NCI-H2196 (cell line): ENCODE measurements around the gene GLI1.
A peak's percentile ranks its signal among the peaks of the same experiment; 100 is the strongest.

Experiments
- DNase-seq: peaks from one replicate; lab custom pipeline; 2025; ENCODE audit not compliant: unreplicated experiment; lab: John Stamatoyannopoulos, UW

Gene GLI1

DNA sequence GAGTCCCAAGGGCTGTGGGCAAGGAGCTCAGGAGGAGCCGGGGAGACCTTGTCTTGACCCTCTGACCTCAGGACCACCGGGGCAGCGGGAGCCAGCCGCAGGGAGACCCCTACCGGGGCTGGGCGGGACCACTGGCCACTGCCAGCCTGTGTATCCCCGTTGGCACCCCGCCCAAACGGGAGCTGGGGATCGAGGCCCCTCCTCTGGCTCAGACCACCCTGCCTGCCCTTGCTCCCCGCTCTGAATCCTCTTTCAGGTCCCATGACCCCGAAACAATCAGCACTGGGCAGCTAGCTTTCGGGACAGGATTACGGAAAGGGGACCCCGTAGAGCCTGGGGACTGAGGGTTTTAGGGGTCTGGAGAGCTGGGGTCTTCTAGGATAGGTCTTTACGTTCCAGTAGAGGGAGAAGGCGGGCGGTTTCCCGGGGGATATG, 1.3 kb downstream of the GLI1 start:
- no peak for DNase-seq

- DNase-seq, result no peak
These were observed 1.8 kb downstream of the GLI1 start for GRCh38 chr12:57461276-57461916.

DNA sequence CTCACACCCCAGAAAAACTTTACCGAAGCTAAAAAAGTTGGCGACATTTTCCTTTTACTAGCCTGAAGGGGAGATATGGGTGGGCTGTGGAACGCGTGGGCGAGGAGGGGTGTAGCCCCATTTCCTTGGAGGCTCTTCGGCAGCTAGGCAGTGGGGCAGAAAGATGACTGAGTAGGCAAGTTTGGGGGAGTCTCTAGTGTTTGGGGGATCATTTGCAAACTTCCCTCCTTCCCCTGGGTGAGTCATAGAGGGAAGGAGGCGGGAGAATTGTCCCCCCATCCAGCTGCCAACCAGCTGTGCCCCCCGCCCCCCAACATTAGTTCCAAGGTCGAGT, 2.3 kb downstream of the GLI1 start:
- no peak for DNase-seq

DNA sequence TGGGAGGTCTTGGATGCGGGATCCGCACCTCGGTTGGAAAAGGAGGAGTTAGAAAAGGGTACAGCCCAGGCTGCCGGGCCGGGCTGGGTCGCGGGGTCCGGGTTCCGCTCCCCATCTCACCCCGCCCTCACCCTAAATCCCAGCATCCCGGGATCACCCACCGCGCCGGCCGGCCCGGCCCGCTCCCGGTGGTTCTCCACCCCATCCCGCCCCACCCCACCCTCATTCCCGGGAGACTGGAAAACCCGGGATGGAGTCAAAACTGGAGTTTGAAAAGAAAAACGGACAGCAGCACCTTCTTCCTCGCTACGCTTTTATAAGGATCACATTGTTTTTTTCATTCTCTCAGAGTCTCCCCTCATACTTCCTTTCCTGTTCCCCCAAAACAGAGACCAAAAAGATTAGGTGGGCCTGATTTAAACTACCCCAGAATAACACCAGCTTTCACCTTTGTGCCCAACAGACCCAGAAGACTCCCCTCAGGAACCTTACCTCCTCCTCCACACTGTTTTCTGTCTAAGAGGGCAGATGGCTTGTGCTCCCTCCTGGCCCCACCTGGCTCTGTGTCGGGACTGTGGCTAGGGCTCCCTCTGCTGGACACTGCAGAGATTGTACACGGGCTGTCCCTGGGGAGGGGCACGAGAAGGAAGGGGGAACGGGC, 2.8 kb downstream of the GLI1 start:
- peak; percentile 90 for DNase-seq

GRCh38 chr12:57462912-57463253, 3.3 kb downstream of the GLI1 start:
- no peak for DNase-seq

DNA sequence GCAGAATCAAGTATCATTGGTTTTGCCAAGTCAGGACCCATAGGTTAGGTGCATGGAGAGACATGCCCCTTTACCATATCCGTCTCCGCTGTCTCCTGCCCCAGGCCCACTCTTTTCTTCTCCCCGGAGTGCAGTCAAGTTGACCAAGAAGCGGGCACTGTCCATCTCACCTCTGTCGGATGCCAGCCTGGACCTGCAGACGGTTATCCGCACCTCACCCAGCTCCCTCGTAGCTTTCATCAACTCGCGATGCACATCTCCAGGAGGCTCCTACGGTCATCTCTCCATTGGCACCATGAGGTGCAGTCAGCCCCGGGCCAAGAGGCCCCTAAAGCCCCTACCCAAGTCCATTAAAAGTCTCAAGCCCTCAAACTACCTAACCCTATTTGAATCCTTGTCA, 5.0 kb downstream of the GLI1 start:
- no peak for DNase-seq

DNA sequence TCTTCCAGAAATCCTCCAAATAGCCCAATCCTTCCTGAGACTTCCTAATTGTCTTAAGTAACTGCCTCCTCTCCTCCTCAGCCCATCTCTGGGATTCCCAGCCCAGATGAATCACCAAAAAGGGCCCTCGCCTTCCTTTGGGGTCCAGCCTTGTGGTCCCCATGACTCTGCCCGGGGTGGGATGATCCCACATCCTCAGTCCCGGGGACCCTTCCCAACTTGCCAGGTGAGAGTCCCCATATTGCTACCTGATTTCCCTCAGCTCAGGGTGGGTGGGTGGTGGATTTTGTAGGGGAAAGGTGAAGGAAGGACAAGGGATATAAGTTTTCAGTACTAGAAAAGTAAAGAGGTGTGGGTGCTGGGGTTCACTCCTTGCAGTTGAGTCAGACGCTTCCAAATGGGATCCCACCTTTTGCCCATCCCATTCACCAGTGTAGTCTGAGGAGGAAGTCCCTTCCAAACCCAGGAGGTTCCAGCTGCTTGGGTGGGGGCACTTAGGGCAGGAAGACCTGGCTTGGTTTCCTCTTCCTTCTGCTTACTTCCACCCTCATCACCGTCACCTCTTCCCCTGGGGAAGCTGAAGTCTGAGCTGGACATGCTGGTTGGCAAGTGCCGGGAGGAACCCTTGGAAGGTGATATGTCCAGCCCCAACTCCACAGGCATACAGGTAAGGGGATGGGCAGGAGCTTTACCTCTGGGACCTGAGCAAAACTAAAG, 5.6 kb downstream of the GLI1 start:
- DNase-seq, result no peak

DNA sequence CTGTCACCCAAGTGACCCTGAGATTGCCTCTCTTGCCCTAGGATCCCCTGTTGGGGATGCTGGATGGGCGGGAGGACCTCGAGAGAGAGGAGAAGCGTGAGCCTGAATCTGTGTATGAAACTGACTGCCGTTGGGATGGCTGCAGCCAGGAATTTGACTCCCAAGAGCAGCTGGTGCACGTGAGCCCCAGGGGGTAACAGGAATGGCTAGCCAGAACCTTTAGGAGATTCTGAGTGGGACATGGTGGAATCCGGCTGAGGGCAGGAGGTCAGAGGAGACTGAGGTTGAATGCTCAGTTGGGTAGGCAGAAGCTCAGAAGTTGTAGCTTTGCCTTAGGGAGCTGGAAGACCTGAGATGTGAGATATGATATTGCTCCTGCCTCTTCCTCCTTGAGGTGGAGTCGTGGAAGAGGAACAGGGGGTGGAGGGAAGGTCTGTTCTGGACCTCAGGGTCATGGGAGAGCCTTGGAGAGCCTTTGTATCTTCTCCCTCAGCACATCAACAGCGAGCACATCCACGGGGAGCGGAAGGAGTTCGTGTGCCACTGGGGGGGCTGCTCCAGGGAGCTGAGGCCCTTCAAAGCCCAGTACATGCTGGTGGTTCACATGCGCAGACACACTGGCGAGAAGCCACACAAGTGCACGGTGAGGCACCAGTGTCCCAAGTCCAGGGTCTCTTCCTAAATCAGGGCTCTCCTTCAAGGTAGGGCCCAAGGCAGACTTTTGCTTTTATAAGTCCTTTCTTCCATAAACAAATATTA, 6.3 kb downstream of the GLI1 start:
- no peak for DNase-seq

DNA sequence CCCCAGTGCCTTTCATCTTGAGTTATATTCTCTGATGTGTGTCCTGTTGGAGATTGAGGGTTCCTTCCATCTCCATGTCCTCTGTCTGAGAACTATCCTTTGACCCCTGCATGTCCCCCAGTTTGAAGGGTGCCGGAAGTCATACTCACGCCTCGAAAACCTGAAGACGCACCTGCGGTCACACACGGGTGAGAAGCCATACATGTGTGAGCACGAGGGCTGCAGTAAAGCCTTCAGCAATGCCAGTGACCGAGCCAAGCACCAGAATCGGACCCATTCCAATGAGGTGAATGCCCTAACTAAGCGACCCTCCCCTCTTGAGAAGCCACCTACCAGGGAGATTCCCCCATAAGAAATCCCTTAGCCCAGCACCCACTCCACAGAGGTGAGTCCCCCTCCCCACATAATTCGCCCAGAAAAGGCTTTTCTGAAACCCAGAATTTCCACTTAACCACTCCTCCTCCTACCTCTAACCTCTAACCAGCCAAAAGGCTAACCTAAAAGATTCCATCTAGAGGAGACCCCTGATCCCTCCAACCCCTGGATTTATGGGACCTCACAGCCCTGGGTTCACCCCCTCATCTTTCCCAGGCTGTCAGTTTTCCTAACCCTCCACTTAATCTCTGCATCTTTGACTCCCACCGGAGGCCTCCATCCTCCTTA, 7.8 kb downstream of the GLI1 start:
- DNase-seq, result no peak

DNA sequence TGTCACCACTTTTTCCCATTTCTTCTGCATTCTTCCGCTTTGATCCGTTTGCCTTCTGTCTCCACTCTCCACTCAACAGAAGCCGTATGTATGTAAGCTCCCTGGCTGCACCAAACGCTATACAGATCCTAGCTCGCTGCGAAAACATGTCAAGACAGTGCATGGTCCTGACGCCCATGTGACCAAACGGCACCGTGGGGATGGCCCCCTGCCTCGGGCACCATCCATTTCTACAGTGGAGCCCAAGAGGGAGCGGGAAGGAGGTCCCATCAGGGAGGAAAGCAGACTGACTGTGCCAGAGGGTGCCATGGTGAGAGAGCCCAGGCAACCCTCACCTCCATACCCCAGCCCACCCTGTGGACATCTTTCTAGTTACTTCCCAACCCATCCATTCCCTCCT, 8.3 kb downstream of the GLI1 start:
- DNase-seq, result no peak

DNA sequence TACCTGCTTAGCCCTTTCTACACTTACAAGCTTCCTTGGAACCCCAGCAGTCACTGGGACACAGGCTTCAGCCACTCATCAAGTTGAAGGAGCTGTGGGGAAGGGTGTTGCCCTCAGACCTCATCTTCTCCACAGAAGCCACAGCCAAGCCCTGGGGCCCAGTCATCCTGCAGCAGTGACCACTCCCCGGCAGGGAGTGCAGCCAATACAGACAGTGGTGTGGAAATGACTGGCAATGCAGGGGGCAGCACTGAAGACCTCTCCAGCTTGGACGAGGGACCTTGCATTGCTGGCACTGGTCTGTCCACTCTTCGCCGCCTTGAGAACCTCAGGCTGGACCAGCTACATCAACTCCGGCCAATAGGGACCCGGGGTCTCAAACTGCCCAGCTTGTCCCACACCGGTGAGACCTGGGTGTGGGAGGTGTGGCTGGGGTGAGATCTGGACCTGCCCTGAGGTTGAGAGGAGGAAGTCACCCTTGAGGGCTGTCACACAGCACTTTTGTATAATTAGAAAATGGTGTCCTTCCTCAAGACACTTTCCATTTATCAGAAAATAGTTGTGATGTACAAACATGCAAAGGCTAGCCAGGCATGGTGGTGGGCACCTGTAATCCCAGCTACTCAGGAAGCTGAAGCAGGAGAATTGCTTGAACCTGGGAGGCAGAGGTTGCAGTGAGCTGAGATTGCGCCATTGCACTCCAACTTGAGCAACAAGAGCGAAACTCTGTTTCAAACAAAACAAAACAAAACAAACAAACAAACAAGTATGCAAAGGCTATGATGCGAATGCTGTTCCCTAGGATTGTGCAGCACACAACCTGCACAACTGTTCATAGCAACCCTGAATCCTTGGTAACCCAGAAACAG, 9.9 kb downstream of the GLI1 start:
- no peak for DNase-seq

GRCh38 chr12:57470286-57470969, 10.8 kb downstream of the GLI1 start:
- DNase-seq, result no peak

DNA sequence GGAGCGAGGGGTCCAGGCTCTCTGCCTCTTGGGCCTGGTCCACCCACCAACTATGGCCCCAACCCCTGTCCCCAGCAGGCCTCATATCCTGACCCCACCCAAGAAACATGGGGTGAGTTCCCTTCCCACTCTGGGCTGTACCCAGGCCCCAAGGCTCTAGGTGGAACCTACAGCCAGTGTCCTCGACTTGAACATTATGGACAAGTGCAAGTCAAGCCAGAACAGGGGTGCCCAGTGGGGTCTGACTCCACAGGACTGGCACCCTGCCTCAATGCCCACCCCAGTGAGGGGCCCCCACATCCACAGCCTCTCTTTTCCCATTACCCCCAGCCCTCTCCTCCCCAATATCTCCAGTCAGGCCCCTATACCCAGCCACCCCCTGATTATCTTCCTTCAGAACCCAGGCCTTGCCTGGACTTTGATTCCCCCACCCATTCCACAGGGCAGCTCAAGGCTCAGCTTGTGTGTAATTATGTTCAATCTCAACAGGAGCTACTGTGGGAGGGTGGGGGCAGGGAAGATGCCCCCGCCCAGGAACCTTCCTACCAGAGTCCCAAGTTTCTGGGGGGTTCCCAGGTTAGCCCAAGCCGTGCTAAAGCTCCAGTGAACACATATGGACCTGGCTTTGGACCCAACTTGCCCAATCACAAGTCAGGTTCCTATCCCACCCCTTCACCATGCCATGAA, 11.5 kb downstream of the GLI1 start:
- DNase-seq, result no peak

DNA sequence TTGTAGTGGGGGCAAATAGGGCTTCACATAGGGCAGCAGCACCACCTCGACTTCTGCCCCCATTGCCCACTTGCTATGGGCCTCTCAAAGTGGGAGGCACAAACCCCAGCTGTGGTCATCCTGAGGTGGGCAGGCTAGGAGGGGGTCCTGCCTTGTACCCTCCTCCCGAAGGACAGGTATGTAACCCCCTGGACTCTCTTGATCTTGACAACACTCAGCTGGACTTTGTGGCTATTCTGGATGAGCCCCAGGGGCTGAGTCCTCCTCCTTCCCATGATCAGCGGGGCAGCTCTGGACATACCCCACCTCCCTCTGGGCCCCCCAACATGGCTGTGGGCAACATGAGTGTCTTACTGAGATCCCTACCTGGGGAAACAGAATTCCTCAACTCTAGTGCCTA, 12.1 kb downstream of the GLI1 start:
- DNase-seq, result no peak

- no peak for DNase-seq
These were observed 12.8 kb downstream of the GLI1 start for GRCh38 chr12:57472391-57472790.

GRCh38 chr12:57473392-57473791, 13.8 kb downstream of the GLI1 start:
- DNase-seq, result no peak

GRCh38 chr12:57473886-57474285, 14.3 kb downstream of the GLI1 start:
- no peak for DNase-seq

DNA sequence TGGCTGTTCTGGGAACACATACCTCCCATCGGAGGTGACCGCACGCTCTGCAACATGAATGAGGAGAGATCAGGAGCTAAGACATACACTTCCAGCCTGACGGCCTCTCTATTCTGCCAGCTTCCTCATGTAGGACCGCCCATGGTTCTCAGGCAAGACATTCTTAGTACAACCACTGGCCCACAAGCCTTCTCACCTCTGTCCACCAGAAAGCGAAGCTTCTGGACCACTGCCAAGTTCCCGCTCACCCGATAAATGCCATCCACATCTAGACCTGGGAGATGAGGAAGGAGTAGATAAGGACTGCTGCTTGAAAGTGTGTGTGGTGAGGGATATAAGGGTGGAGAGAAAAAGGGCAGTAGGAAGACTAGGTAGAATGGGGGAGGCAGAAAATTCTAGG, 14.8 kb downstream of the GLI1 start:
- DNase-seq, result no peak

DNA sequence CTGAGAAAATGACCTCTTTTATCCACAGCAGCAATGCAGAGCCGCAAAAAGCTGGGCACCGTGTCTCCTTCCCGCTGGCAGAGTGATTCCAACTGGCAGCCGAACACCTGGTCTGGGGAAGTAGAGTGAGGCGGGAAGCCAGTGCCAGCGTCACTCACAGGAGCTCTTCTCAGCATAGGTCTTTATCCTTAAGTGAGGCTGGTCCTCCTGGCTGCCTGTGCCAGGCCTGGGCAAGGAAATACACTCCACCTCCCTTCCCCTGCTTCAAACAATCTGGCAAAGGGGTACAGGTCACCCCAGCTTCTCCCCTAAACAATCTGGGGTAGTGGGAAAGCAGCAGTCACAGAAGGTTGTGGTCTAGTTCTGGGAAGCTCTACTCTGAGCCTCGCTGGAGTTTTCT, 15.3 kb downstream of the GLI1 start:
- DNase-seq, result no peak
